Cardiac fibroblast (primary cell): ENCODE measurements around the gene PHACTR4.
"Not testable (repeated sequence)": the region's sequence is repeated elsewhere in the genome, so short reads cannot be mapped to it uniquely, and the experiment has no call there.

Experiments used
- DNase-seq, 2 donors: peaks; one replicate each; pipeline versions ENCODE4 v3.0.0 to v3.0.0-alpha.2; 2010; ENCODE audit warnings: low read depth in 2 of 2
- H3K4me3 ChIP-seq, 2 donors: replicated peaks in 1 of 2; 1 replicate in 1 of 2; 2 replicates in 1 of 2; pipeline ENCODE4 v1.5.1; 2011; ENCODE audit warnings: low read depth in 2 of 2, low read length in 2 of 2, mild to moderate bottlenecking in 2 of 2, moderate library complexity in 1 of 2
- CTCF ChIP-seq: IDR thresholded peaks from one replicate; pipeline ENCODE4 v1.5.1; 2011; ENCODE audit warnings: low read depth, mild to moderate bottlenecking, low read length, inconsistent platforms

The PHACTR4 gene

GRCh38 chr1:28458237-28459228, 89.0 kb downstream of the PHACTR4 start:
- H3K4me3 ChIP-seq, result no peak overlapping the region
- no peak for DNase-seq
- no peak for TF ChIP-seq CTCF

GRCh38 chr1:28466226-28466778, 96.8 kb downstream of the PHACTR4 start:
- H3K4me3 ChIP-seq, result no peak overlapping the region
- no peak for DNase-seq
- TF ChIP-seq CTCF, result no peak

GRCh38 chr1:28470146-28470545, 100.6 kb downstream of the PHACTR4 start:
- no peak for DNase-seq
- no peak for TF ChIP-seq CTCF
- no peak overlapping the region for H3K4me3 ChIP-seq

- H3K4me3 ChIP-seq, DNase-seq: not testable (repeated sequence)
These were observed 110.0 kb downstream of the PHACTR4 start for GRCh38 chr1:28479497-28479896.

- H3K4me3 ChIP-seq, result no peak overlapping the region
- no peak for DNase-seq
- TF ChIP-seq CTCF, result no peak
These were observed 110.8 kb downstream of the PHACTR4 start for GRCh38 chr1:28480308-28480707.

- H3K4me3 ChIP-seq, result no peak overlapping the region
- no peak for TF ChIP-seq CTCF
- DNase-seq, result no peak
These were observed 112.6 kb downstream of the PHACTR4 start for GRCh38 chr1:28482138-28482537.

GRCh38 chr1:28482702-28483101, 113.2 kb downstream of the PHACTR4 start:
- TF ChIP-seq CTCF, result no peak
- H3K4me3 ChIP-seq, result no peak overlapping the region
- DNase-seq, result no peak
